IMR-90 (cell line): ENCODE results near the gene TRA2B. TPM values are rescaled to one million over a fixed set of nuclear protein-coding genes. Genes with fewer than 3 reads are reported as not detected.

ENCODE experiments used
- ATAC-seq: fragments of 200-7000 bp; cut with Tn5 transposase; 2 replicates; pipeline ENCODE4 v1.9.1; 2020; ENCODE audit warnings: low read depth, mild to moderate bottlenecking, moderate library complexity
- BruUV-seq: library from RNA; stranded (reverse); fragments of 400-500 nt; replicated peaks from 2 replicates; lab custom pipeline; 2021; lab: Mats Ljungman, UMichigan
- CTCF ChIA-PET: fragments of 300-600 bp; formaldehyde crosslinking; extraction: SDS; loops from one replicate; lab custom pipeline; 2021; ENCODE audit warnings: antibody characterized with exemption; lab: Yijun Ruan, JAX
- POLR2A ChIA-PET: fragments of 300-600 bp; sonication (Branson Sonifier 250); formaldehyde crosslinking; loops from one replicate; lab custom pipeline; 2022; ENCODE audit warnings: antibody characterized with exemption; ENCODE audit not compliant: unreplicated experiment; lab: Charles Lee
- DNase-seq: peaks from one replicate; pipeline ENCODE4 v3.0.0; 2013
- H2AFZ ChIP-seq: replicated peaks from 2 replicates; pipeline ENCODE3; 2013; ENCODE audit warnings: low read length, mild to moderate bottlenecking; ENCODE audit not compliant: poor library complexity
- H2AK5ac ChIP-seq: 2 replicates; pipeline ENCODE4 v1.6.1; 2013; ENCODE audit warnings: low read depth, low read length, inconsistent platforms
- H2AK9ac ChIP-seq: replicated peaks from 2 replicates; pipeline ENCODE3; 2013; ENCODE audit warnings: mild to moderate bottlenecking, low read depth, low read length, moderate library complexity; ENCODE audit not compliant: poor library complexity
- H2BK120ac ChIP-seq: 2 replicates; pipeline ENCODE4 v1.6.1; 2013; ENCODE audit warnings: low read depth, low read length, inconsistent platforms
- H2BK15ac ChIP-seq: 3 replicates; pipeline ENCODE4 v1.6.1; 2013; ENCODE audit warnings: low read depth, low read length, inconsistent platforms
- H2BK20ac ChIP-seq: 2 replicates; pipeline ENCODE4 v1.6.1; 2013; ENCODE audit warnings: low read depth, mild to moderate bottlenecking, inconsistent platforms, low read length, moderate library complexity
- H2BK5ac ChIP-seq: 2 replicates; pipeline ENCODE4 v1.6.1; 2013; ENCODE audit warnings: mild to moderate bottlenecking, low read depth, low read length, inconsistent platforms; ENCODE audit not compliant: poor library complexity, severe bottlenecking
- H3K14ac ChIP-seq: replicated peaks from 2 replicates; pipeline ENCODE4 v1.6.1; 2013; ENCODE audit warnings: low read depth, low read length, inconsistent platforms
- H3K18ac ChIP-seq: 2 replicates; pipeline ENCODE4 v1.6.1; 2013; ENCODE audit warnings: low read depth, low read length, control low read depth
- H3K23ac ChIP-seq: 2 replicates; pipeline ENCODE4 v1.6.1; 2013; ENCODE audit warnings: low read depth, low read length, inconsistent platforms
- H3K27ac ChIP-seq: 2 replicates; pipeline ENCODE4 v1.5.1; 2013; ENCODE audit warnings: mild to moderate bottlenecking, control low read depth, low read length; ENCODE audit not compliant: insufficient read depth
- H3K27me3 ChIP-seq: 2 replicates; pipeline ENCODE4 v1.6.1; 2013; ENCODE audit warnings: low read length; ENCODE audit not compliant: control insufficient read depth, insufficient read depth
- H3K36me3 ChIP-seq: 2 replicates; pipeline ENCODE4 v1.6.1; 2013; ENCODE audit warnings: low read length, mixed read lengths; ENCODE audit not compliant: control insufficient read depth, insufficient read depth
- H3K4ac ChIP-seq: 2 replicates; pipeline ENCODE4 v1.6.1; 2013; ENCODE audit warnings: low read depth, low read length, inconsistent platforms
- H3K4me1 ChIP-seq: 2 replicates; pipeline ENCODE4 v1.6.1; 2013; ENCODE audit warnings: low read length, mixed read lengths; ENCODE audit not compliant: control insufficient read depth, insufficient read depth
- H3K4me2 ChIP-seq: 2 replicates; pipeline ENCODE4 v1.6.1; 2013; ENCODE audit warnings: low read depth, mild to moderate bottlenecking, control low read depth, low read length, moderate library complexity
- H3K4me3 ChIP-seq: 2 replicates; pipeline ENCODE4 v1.5.1; 2013; ENCODE audit warnings: low read depth, mild to moderate bottlenecking, control low read depth, low read length, moderate library complexity; ENCODE audit not compliant: insufficient read depth
- H3K56ac ChIP-seq: 2 replicates; pipeline ENCODE4 v1.6.1; 2013; ENCODE audit warnings: low read length, inconsistent platforms; ENCODE audit not compliant: insufficient read depth; ENCODE audit errors: extremely low read depth
- H3K79me1 ChIP-seq, 2 experiments: 2 replicates each; pipeline ENCODE4 v1.6.1; 2013; ENCODE audit warnings: low read length in 2 of 2, inconsistent platforms in 1 of 2, low read depth in 1 of 2
- H3K9ac ChIP-seq: 2 replicates; pipeline ENCODE4 v1.6.1; 2013; ENCODE audit warnings: low read depth, low read length, control low read depth
- H3K9me1 ChIP-seq: 2 replicates; pipeline ENCODE4 v1.6.1; 2013; ENCODE audit warnings: low read length, inconsistent platforms; ENCODE audit not compliant: insufficient read depth
- H3K9me3 ChIP-seq: 2 replicates; pipeline ENCODE4 v1.6.1; 2013; ENCODE audit warnings: low read length; ENCODE audit not compliant: control insufficient read depth, insufficient read depth
- H4K20me1 ChIP-seq: 2 replicates; pipeline ENCODE4 v1.6.1; 2013; ENCODE audit warnings: low read length, inconsistent platforms; ENCODE audit not compliant: insufficient read depth
- H4K5ac ChIP-seq: 2 replicates; pipeline ENCODE4 v1.6.1; 2013; ENCODE audit warnings: mild to moderate bottlenecking, low read depth, low read length, control low read depth
- H4K8ac ChIP-seq, 2 experiments: 2 replicates each; pipeline ENCODE4 v1.6.1; 2013; ENCODE audit warnings: low read depth in 2 of 2, low read length in 2 of 2, control low read depth in 1 of 2, inconsistent platforms in 1 of 2
- H4K91ac ChIP-seq: 2 replicates; pipeline ENCODE4 v1.6.1; 2013; ENCODE audit warnings: low read depth, low read length, inconsistent platforms; ENCODE audit not compliant: insufficient read depth
- BHLHE40 ChIP-seq: fragments of 150-350 bp; IDR thresholded peaks from 2 replicates; pipeline ENCODE4 v1.6.1; 2016; ENCODE audit warnings: mild to moderate bottlenecking, low read depth, low read length
- CEBPB ChIP-seq: IDR thresholded peaks from 2 replicates; pipeline ENCODE4 v1.6.1; 2012; ENCODE audit warnings: low read depth, low read length, improper control_type of control experiment
- CHD1 ChIP-seq: IDR thresholded peaks from 2 replicates; pipeline ENCODE4 v1.6.1; 2012; ENCODE audit warnings: low read depth, low read length, improper control_type of control experiment
- FOS ChIP-seq: fragments of 150-350 bp; IDR thresholded peaks from 2 replicates; pipeline ENCODE4 v1.6.1; 2016; ENCODE audit warnings: low read depth, low read length
- MAFK ChIP-seq: IDR thresholded peaks from 2 replicates; pipeline ENCODE4 v1.6.1; 2012; ENCODE audit warnings: low read depth, low read length, improper control_type of control experiment
- MAZ ChIP-seq: IDR thresholded peaks from 2 replicates; pipeline ENCODE4 v1.6.1; 2012; ENCODE audit warnings: low read depth, mild to moderate bottlenecking, low read length, improper control_type of control experiment, moderate library complexity, borderline replicate concordance
- MXI1 ChIP-seq: IDR thresholded peaks from 2 replicates; pipeline ENCODE4 v1.6.1; 2012; ENCODE audit warnings: low read depth, mild to moderate bottlenecking, low read length, moderate library complexity, borderline replicate concordance
- NFE2L2 ChIP-seq: fragments of 150-350 bp; IDR thresholded peaks from 2 replicates; pipeline ENCODE4 v1.6.1; 2016; ENCODE audit warnings: low read depth, mild to moderate bottlenecking, low read length
- RAD21 ChIP-seq: IDR thresholded peaks from 2 replicates; pipeline ENCODE4 v1.6.1; 2012; ENCODE audit warnings: low read length, improper control_type of control experiment
- RCOR1 ChIP-seq: IDR thresholded peaks from 2 replicates; pipeline ENCODE4 v1.6.1; 2012; ENCODE audit warnings: mild to moderate bottlenecking, low read length, improper control_type of control experiment; ENCODE audit not compliant: insufficient replicate concordance
- RFX5 ChIP-seq: IDR thresholded peaks from 2 replicates; pipeline ENCODE4 v1.8.0; 2012; ENCODE audit warnings: low read depth, mild to moderate bottlenecking, low read length, moderate library complexity
- SMC3 ChIP-seq: fragments of 150-350 bp; IDR thresholded peaks from 2 replicates; pipeline ENCODE4 v1.6.1; 2016; ENCODE audit warnings: low read depth, mild to moderate bottlenecking, antibody characterized with exemption, low read length, moderate library complexity
- WGBS, 2 experiments: methylation state at CpG; one replicate each; pipeline versions ENCODE4 v1.1.5 to v1.1.7; 2013; ENCODE audit warnings: missing lambda C conversion rate in 2 of 2; ENCODE audit not compliant: insufficient read length in 1 of 2; ENCODE audit errors: extremely low coverage in 2 of 2; 5-methylcytosine and 5-hydroxymethylcytosine counted together
- dilution Hi-C: fragments of 300-500 bp; cut with HindIII; formaldehyde crosslinking; loops from one replicate; pipeline ENCODE4 v1.14.3; 2018; ENCODE audit warnings: low sequenced_read_pairs; ENCODE audit not compliant: unreplicated experiment
- in situ Hi-C: fragments of 300-500 bp; cut with MboI; formaldehyde crosslinking; loops from 3 replicates; pipeline ENCODE4 v1.14.3; 2019; ENCODE audit warnings: low sequenced_read_pairs, inconsistent platforms, mixed read lengths
- intact Hi-C: fragments of 100-400 bp; cut with micrococcal nuclease; formaldehyde crosslinking; loops from 2 replicates; pipeline ENCODE4 v1.10.0; 2022
- polyA plus RNA-seq, 3 experiments: library from polyadenylated mRNA; depleted of rRNA; stranded (reverse); fragments of >200 nt; gene quantifications; 2 replicates each; pipeline ENCODE4 v1.2.3, GENCODE V29; 2012; ENCODE audit warnings: low replicate concordance in 1 of 3
- total RNA-seq: library from RNA; depleted of rRNA; stranded (reverse); fragments of >200 nt; gene quantifications from 2 replicates; pipeline ENCODE4 v1.2.3, GENCODE V29; 2012
- TF ChIP-seq, protein P1 (sequence below): fragments of 150-350 bp; IDR thresholded peaks from 2 replicates; pipeline ENCODE4 v1.6.1; 2016; ENCODE audit warnings: low read depth, mild to moderate bottlenecking, low read length, moderate library complexity, borderline replicate concordance
- TF ChIP-seq, protein P2 (sequence below): fragments of 150-350 bp; IDR thresholded peaks from 2 replicates; pipeline ENCODE4 v1.6.1; 2017; ENCODE audit warnings: mild to moderate bottlenecking, antibody characterized with exemption, low read length, low read depth
- TF ChIP-seq, protein P3 (sequence below): conservative IDR thresholded peaks from 2 replicates; pipeline ENCODE4 v1.5.1; 2012; ENCODE audit warnings: mild to moderate bottlenecking, low read depth, low read length, improper control_type of control experiment

The TRA2B gene
- total and polyA plus RNA-seq, 2 of the 4 experiments (the other 2 are of a cell fraction) = 127 to 208 TPM

DNA sequence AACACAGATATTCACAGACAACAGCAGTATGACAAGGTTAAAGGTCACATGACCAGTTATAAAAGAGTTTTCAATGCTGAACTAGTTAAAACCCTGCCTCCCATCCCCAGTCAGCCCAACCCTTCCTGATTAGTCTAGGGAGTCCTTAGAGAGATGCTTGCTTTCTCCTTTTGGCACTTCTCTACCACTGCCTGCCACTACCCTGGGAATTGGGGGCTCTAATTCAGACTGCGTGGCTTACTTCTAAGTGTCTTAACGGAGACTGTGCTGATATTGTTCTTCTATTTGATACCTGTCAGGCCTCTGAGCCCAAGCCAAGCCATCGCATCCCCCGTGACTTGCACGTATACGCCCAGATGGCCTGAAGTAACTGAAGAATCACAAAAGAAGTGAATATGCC, 11.7 kb upstream of the TRA2B start:
- DNase-seq (no peak), ATAC-seq (no peak)
- Histone ChIP-seq H3K18ac (no peak overlapping the region), H2BK15ac (no peak overlapping the region), H3K23ac (no peak overlapping the region), H4K91ac (no peak overlapping the region), H2BK5ac (no peak overlapping the region), H2BK120ac (no peak overlapping the region), H2AK5ac (no peak overlapping the region), H2AK9ac (no peak overlapping the region), H3K4me1 (no peaks in the 10 kb centered on the region), H3K4ac (no peak overlapping the region), H2AFZ (no peak overlapping the region), H3K4me3 (no peak overlapping the region), H3K9me3 (no peaks in the 10 kb centered on the region), H3K27ac (no peak overlapping the region), H2BK20ac (no peak overlapping the region), H4K5ac (no peak overlapping the region), H4K8ac (no peak overlapping the region), H3K4me2 (no peak overlapping the region), H3K79me1 (no peaks in the 10 kb centered on the region), H3K9me1 (no peaks in the 10 kb centered on the region), H3K9ac (no peak overlapping the region), H3K14ac (no peak overlapping the region), H3K56ac (no peak overlapping the region), H3K27me3 (peaks cover 8% of the 10 kb centered on the region), H3K36me3 (no peaks in the 10 kb centered on the region), H4K20me1 (no peaks in the 10 kb centered on the region)
- no peak for TF ChIP-seq NFE2L2
- TF ChIP-seq, protein P1, sequence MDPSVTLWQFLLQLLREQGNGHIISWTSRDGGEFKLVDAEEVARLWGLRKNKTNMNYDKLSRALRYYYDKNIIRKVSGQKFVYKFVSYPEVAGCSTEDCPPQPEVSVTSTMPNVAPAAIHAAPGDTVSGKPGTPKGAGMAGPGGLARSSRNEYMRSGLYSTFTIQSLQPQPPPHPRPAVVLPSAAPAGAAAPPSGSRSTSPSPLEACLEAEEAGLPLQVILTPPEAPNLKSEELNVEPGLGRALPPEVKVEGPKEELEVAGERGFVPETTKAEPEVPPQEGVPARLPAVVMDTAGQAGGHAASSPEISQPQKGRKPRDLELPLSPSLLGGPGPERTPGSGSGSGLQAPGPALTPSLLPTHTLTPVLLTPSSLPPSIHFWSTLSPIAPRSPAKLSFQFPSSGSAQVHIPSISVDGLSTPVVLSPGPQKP = no peak
- TF ChIP-seq RAD21 = no peak
- TF ChIP-seq CHD1 = no peak
- TF ChIP-seq CEBPB = no peak
- TF ChIP-seq MAFK = no peak
- TF ChIP-seq BHLHE40 = no peak
- no peak for TF ChIP-seq RCOR1
- TF ChIP-seq, protein P2, sequence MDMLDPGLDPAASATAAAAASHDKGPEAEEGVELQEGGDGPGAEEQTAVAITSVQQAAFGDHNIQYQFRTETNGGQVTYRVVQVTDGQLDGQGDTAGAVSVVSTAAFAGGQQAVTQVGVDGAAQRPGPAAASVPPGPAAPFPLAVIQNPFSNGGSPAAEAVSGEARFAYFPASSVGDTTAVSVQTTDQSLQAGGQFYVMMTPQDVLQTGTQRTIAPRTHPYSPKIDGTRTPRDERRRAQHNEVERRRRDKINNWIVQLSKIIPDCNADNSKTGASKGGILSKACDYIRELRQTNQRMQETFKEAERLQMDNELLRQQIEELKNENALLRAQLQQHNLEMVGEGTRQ = no peak
- no peak for TF ChIP-seq FOS
- TF ChIP-seq, protein P3, sequence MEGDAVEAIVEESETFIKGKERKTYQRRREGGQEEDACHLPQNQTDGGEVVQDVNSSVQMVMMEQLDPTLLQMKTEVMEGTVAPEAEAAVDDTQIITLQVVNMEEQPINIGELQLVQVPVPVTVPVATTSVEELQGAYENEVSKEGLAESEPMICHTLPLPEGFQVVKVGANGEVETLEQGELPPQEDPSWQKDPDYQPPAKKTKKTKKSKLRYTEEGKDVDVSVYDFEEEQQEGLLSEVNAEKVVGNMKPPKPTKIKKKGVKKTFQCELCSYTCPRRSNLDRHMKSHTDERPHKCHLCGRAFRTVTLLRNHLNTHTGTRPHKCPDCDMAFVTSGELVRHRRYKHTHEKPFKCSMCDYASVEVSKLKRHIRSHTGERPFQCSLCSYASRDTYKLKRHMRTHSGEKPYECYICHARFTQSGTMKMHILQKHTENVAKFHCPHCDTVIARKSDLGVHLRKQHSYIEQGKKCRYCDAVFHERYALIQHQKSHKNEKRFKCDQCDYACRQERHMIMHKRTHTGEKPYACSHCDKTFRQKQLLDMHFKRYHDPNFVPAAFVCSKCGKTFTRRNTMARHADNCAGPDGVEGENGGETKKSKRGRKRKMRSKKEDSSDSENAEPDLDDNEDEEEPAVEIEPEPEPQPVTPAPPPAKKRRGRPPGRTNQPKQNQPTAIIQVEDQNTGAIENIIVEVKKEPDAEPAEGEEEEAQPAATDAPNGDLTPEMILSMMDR = no peak
- TF ChIP-seq RFX5 = no peak
- no peak for TF ChIP-seq SMC3
- TF ChIP-seq MXI1 = no peak
- TF ChIP-seq MAZ = no peak
- ChIA-PET CTCF (no interaction called here), POLR2A (interaction anchor here (0.6 kb wide), 1 partner anchor 511 kb away, joined by 5 read pairs; no protein-coding TSS in a partner anchor)
- intact Hi-C loops = no loop called here
- no CpG with 5 or more reads among the region's 6 CpGs for WGBS, 2 experiments
- in situ Hi-C loops = no loop called here
- dilution Hi-C loops = no loop called here
- BruUV-seq = no TSS peak
